Kidney capillary endothelial cell (primary cell): ENCODE measurements around the gene NAE1.
A peak's percentile ranks its signal among the peaks of the same experiment; 100 is the strongest.
"Not testable (repeated sequence)": the region's sequence is repeated elsewhere in the genome, so short reads cannot be mapped to it uniquely, and the experiment has no call there.

ENCODE experiments used
- DNase-seq: peaks from one replicate; pipeline ENCODE4 v3.0.0-alpha.2; 2018; ENCODE audit warnings: low spot score

The NAE1 gene

GRCh38 chr16:66801320-66802105 is 29.3 kb downstream of the NAE1 start, which contains the start of gene TERB1:
Gene TERB1 (minus strand): TSS chr16:66801584. CDS start chr16:66796798, 4,786 bp downstream.
- no peak for DNase-seq

- no peak for DNase-seq
These were observed 29.9 kb downstream of the NAE1 start for GRCh38 chr16:66800856-66801255.

GRCh38 chr16:66798161-66798560 is 32.6 kb downstream of the NAE1 start:
- no peak for DNase-seq

GRCh38 chr16:66793984-66794383 is 36.8 kb downstream of the NAE1 start:
- DNase-seq: not testable (repeated sequence)

GRCh38 chr16:66790130-66790733 is 40.5 kb downstream of the NAE1 start:
- DNase-seq: no peak

- DNase-seq: no peak
These were observed 43.3 kb downstream of the NAE1 start for GRCh38 chr16:66787427-66787826.

- DNase-seq: no peak
These were observed 44.2 kb downstream of the NAE1 start for GRCh38 chr16:66786551-66786950.

GRCh38 chr16:66776457-66776856 is 54.3 kb downstream of the NAE1 start:
- no peak for DNase-seq

GRCh38 chr16:66774981-66775380 is 55.8 kb downstream of the NAE1 start:
- DNase-seq: peak; percentile 6

GRCh38 chr16:66758086-66758485 is 72.7 kb downstream of the NAE1 start:
- DNase-seq: no peak

- no peak for DNase-seq
These were observed 76.0 kb downstream of the NAE1 start for GRCh38 chr16:66754819-66755218.

- DNase-seq: no peak
These were observed 76.6 kb downstream of the NAE1 start for GRCh38 chr16:66754211-66754610.

GRCh38 chr16:66752958-66753357 is 77.8 kb downstream of the NAE1 start:
- DNase-seq: no peak
